GM21619 (cell line): Measurements from ENCODE around the gene KRCC1.
"Not testable (repeated sequence)": the region's sequence is repeated elsewhere in the genome, so short reads cannot be mapped to it uniquely, and the experiment has no call there.

Source experiments
- ATAC-seq: cut with Tn5 transposase; IDR thresholded peaks from one replicate; pipeline ENCODE4 v1.9.1; 2021; ENCODE audit not compliant: unreplicated experiment

Gene KRCC1

GRCh38 chr2:88003074-88003755 lies 52.4 kb downstream of the KRCC1 start:
- no peak for ATAC-seq

GRCh38 chr2:88002359-88002707 lies 53.2 kb downstream of the KRCC1 start:
- no peak for ATAC-seq

- not testable (repeated sequence) for ATAC-seq
Measured at GRCh38 chr2:88000474-88000873, 55.1 kb downstream of the KRCC1 start.

- no peak for ATAC-seq
Measured at GRCh38 chr2:87996570-87996969, 59.0 kb downstream of the KRCC1 start.

GRCh38 chr2:87995756-87996155 lies 59.8 kb downstream of the KRCC1 start:
- no peak for ATAC-seq

GRCh38 chr2:87994304-87994850 lies 61.2 kb downstream of the KRCC1 start:
- ATAC-seq = not testable (repeated sequence)

GRCh38 chr2:87992569-87992968 lies 63.0 kb downstream of the KRCC1 start:
- not testable (repeated sequence) for ATAC-seq

- ATAC-seq = not testable (repeated sequence)
Measured at GRCh38 chr2:87987473-87987872, 68.1 kb downstream of the KRCC1 start.

GRCh38 chr2:87985902-87986301 lies 69.7 kb downstream of the KRCC1 start:
- not testable (repeated sequence) for ATAC-seq

GRCh38 chr2:87981182-87981581 lies 74.4 kb downstream of the KRCC1 start:
- ATAC-seq = not testable (repeated sequence)
